Spleen (tissue), 7 donors: ENCODE results near the gene MINDY4.

Source experiments
- POLR2A ChIP-seq, 3 donors: fragments of 450-650 bp; IDR thresholded peaks; one replicate each; pipeline ENCODE4 v1.5.1; 2017; ENCODE audit warnings: antibody characterized with exemption in 3 of 3, mild to moderate bottlenecking in 1 of 3
- TF ChIP-seq, protein P1 (sequence below), 11 experiments: fragments of 200-600 bp in 7 of 11; fragments of 450-650 bp in 4 of 11; sonication (generic) in 4 of 11; IDR thresholded peaks in 8 of 11; conservative IDR thresholded peaks in 3 of 11; 1 replicate in 7 of 11; 2 replicates in 4 of 11; pipeline versions ENCODE4 v1.4.0 to v1.8.0; 2016 to 2021; ENCODE audit warnings: antibody characterized with exemption in 11 of 11, inconsistent platforms in 4 of 11, mild to moderate bottlenecking in 1 of 11
- donor health status: DM: no; HTN: no; CAD: no; lungs with moderate emphysema.
- donor health status: DM: no; HTN: no; CAD: no.
- donor health status: DM: no; HTN: no; CAD: no.

DNA sequence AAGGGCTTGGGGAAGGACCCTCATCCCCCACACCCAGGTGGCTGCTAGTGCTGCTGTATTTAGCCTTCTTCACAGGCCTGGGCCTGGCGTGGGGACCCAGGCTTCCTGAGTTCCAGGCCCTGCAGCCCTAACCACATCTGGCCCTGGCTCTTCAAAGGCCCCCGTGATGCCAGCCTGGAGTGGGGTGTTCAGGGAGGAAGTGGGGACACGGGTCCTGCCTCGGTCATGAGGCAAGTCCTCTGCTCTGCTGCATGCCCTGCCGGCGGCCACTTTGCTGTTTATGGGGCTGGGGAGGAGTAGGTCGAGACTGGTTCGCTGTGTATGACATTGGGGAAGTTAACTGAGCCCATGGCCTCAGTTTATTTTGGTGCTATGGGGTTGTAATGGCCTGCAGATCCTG, 131.9 kb downstream of the MINDY4 start:
- TF ChIP-seq, protein P1, sequence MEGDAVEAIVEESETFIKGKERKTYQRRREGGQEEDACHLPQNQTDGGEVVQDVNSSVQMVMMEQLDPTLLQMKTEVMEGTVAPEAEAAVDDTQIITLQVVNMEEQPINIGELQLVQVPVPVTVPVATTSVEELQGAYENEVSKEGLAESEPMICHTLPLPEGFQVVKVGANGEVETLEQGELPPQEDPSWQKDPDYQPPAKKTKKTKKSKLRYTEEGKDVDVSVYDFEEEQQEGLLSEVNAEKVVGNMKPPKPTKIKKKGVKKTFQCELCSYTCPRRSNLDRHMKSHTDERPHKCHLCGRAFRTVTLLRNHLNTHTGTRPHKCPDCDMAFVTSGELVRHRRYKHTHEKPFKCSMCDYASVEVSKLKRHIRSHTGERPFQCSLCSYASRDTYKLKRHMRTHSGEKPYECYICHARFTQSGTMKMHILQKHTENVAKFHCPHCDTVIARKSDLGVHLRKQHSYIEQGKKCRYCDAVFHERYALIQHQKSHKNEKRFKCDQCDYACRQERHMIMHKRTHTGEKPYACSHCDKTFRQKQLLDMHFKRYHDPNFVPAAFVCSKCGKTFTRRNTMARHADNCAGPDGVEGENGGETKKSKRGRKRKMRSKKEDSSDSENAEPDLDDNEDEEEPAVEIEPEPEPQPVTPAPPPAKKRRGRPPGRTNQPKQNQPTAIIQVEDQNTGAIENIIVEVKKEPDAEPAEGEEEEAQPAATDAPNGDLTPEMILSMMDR (IDR thresholded peaks at IDR 0.05 in 8 of 11, conservative IDR thresholded peaks at IDR 0.05 in 3 of 11), result no peak
- TF ChIP-seq POLR2A (IDR thresholded peaks at IDR 0.05), result no peak
